Cardiac fibroblast (primary cell): Measurements from ENCODE around the gene NUDT21.

Source experiments
- DNase-seq, 2 donors: peaks; one replicate each; pipeline versions ENCODE4 v3.0.0 to v3.0.0-alpha.2; 2010; ENCODE audit warnings: low read depth in 2 of 2
- H3K4me3 ChIP-seq, 2 donors: replicated peaks in 1 of 2; 1 replicate in 1 of 2; 2 replicates in 1 of 2; pipeline ENCODE4 v1.5.1; 2011; ENCODE audit warnings: low read depth in 2 of 2, low read length in 2 of 2, mild to moderate bottlenecking in 2 of 2, moderate library complexity in 1 of 2
- TF ChIP-seq, protein P1 (sequence below): IDR thresholded peaks from one replicate; pipeline ENCODE4 v1.5.1; 2011; ENCODE audit warnings: low read depth, mild to moderate bottlenecking, low read length, inconsistent platforms

Gene NUDT21

DNA sequence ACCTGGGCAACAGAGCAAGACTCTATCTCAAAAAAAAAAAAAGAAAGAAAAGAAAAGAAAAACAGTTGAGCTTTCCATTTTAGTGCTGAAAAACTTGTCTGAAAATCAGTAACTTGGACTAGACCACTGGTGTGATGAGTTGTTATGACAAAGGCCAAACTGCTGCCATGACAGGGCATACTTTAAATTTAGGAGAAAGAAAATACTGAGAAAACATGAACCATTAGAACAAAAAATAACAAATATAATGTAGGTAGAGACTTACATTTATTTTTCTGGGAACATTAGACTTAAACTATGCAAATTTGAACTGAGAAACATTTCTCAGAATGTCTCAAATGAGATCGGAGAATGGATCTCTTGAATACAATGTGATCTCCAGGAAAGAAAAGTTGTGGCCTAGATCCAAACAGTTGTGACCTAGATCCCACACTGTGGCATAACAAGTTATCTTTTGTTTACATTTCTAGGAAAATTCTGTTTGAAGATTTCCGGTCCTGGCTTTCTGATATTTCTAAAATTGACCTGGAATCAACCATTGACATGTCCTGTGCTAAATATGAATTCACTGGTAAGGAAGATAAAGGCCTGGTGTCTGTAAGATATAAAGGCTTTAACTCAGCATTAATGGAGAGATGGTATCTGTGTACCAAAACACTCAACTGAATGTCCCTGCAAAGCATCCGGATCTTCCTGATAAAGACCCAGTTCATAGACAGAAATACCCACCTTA is 11.1 kb upstream of the NUDT21 start:
- H3K4me3 ChIP-seq: no peak overlapping the region
- TF ChIP-seq, protein P1, sequence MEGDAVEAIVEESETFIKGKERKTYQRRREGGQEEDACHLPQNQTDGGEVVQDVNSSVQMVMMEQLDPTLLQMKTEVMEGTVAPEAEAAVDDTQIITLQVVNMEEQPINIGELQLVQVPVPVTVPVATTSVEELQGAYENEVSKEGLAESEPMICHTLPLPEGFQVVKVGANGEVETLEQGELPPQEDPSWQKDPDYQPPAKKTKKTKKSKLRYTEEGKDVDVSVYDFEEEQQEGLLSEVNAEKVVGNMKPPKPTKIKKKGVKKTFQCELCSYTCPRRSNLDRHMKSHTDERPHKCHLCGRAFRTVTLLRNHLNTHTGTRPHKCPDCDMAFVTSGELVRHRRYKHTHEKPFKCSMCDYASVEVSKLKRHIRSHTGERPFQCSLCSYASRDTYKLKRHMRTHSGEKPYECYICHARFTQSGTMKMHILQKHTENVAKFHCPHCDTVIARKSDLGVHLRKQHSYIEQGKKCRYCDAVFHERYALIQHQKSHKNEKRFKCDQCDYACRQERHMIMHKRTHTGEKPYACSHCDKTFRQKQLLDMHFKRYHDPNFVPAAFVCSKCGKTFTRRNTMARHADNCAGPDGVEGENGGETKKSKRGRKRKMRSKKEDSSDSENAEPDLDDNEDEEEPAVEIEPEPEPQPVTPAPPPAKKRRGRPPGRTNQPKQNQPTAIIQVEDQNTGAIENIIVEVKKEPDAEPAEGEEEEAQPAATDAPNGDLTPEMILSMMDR: no peak
- DNase-seq: no peak

GRCh38 chr16:56460101-56460500 is 9.0 kb upstream of the NUDT21 start:
- no peak overlapping the region for H3K4me3 ChIP-seq
- DNase-seq: peak in 1 of 2 donors; percentile 9
- TF ChIP-seq, protein P1: no peak

DNA sequence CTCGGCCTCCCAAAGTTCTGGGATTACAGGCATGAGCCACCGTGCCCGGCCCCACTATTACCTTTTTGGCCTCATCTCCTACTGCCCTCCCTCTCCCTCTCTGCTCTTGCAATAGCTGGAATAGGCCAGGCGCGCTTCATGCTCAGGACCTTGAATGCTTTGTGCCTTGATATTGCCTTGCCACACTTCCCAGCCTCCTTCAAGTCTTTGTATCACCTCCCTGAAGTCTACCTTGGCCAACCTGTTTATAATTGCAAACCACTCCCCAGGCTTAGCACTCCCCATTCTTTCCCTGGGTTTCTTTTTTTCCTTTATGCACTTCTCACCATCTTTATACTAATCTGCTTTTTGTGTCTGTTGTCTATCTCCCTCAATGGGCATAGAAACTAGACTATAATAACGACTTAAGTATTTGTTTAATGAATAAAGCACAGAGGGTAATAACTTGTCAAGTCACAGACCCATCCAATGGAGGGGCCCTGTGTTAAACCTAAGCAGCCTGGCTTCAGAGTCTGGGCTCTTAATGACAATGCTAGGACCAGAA is 6.9 kb upstream of the NUDT21 start:
- no peak overlapping the region for H3K4me3 ChIP-seq
- TF ChIP-seq, protein P1: no peak
- DNase-seq: no peak

DNA sequence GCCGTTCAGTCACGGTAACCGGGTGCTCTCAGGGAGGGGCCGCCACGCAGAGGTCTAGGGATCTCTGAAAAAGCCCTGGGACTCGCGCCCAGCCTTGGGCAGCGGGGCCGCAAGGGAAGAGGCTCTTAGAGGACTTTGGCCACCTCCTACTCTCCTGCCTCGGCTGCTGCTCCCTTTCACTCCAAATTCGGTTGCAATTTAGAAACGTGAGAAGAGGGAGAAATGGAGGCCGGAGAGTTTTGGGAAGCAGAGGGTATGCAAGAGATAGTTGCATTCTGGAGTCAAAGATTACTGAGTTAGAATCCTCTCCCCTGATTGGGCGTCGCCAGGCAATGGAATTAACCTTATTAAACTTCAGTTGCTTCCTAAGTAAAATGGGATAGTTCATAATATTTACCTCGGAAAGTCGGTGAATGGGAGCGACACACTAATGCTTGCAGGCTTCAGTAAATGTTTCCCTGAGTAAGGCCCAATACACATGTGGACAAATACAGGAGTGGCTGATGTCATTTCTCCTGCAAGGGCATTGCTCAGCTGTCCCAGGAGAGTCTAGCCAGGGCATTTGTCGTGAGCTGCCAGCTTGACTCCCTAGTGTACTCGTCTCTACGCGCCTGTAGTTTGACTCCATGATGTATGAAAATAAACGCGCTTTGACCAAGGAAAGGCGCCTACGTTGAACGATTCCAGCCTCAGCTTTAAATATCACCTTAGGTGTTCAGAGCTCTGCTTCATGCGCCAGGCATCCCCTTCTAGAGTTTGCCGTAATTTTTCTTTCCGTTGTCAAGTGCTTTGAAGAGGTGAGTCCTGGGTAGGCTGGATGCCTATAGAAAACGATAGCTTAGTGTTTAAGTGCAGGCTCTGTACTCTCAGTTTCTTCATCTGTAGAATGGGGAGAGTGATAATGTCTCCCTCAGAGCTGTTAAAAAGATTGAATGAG is 889 bp upstream of the NUDT21 start:
- DNase-seq: peak; percentile 24 to 60
- H3K4me3 ChIP-seq: peak overlapping the region; percentile 92 to 95
- TF ChIP-seq, protein P1: no peak

- TF ChIP-seq, protein P1: no peak
- H3K4me3 ChIP-seq: peak overlapping the region; percentile 92 to 95
- DNase-seq: peak; percentile 11 to 15
Observed at GRCh38 chr16:56450275-56450985, 702 bp downstream of the NUDT21 start.

- no peak for DNase-seq
- TF ChIP-seq, protein P1: no peak
- H3K4me3 ChIP-seq: no peak overlapping the region
Observed at GRCh38 chr16:56448005-56448404, 3.1 kb downstream of the NUDT21 start.
